GM18858 (cell line): ENCODE data around the gene F9.

Source experiments
- ATAC-seq: cut with Tn5 transposase; IDR thresholded peaks from one replicate; pipeline ENCODE4 v1.9.1; 2021; ENCODE audit not compliant: unreplicated experiment

F9 gene

GRCh38 chrX:139596068-139596467 lies 65.5 kb downstream of the F9 start:
- ATAC-seq = no peak

DNA sequence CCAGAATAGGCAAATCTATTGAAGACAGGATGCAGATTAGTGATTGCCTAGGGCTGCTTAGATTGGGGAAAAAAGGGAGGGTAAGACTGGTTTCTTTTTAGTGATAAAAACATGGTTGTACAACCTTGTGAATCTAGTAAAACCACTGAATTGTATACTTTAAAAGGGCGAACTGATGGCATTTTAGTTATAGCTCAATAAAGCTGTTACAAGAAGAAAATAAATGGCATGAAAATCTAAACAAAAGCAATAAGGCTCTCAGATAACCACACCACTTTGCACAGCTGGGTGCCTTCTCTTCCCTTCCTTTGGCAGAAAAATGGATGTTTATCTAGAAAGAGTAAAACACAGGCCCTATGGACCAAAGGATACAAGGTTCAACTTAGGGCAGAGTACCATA lies 69.6 kb downstream of the F9 start:
- ATAC-seq = no peak
